Measurements from ENCODE around the gene MATN1.

MATN1 gene

GRCh38 chr1:30730346-30731108, 7.1 kb upstream of the MATN1 start:
- DNase-seq, result no peak

- no peak for DNase-seq
These were observed 6.5 kb upstream of the MATN1 start for GRCh38 chr1:30729901-30730300.

- DNase-seq, result no peak
These were observed 5.7 kb upstream of the MATN1 start for GRCh38 chr1:30728832-30729638.

GRCh38 chr1:30728340-30728739, 5.0 kb upstream of the MATN1 start:
- DNase-seq, result no peak

GRCh38 chr1:30727824-30728223, 4.4 kb upstream of the MATN1 start:
- no peak for DNase-seq

GRCh38 chr1:30726773-30727684, 3.6 kb upstream of the MATN1 start:
- DNase-seq, result no peak

GRCh38 chr1:30726236-30726635, 2.9 kb upstream of the MATN1 start:
- DNase-seq, result no peak

- DNase-seq, result no peak
These were observed 2.2 kb upstream of the MATN1 start for GRCh38 chr1:30725450-30726095.

GRCh38 chr1:30724655-30725421, 1.5 kb upstream of the MATN1 start:
- no peak for DNase-seq

GRCh38 chr1:30724175-30724574, 790 bp upstream of the MATN1 start:
- DNase-seq, result no peak

GRCh38 chr1:30721812-30722537, 1.4 kb downstream of the MATN1 start:
- no peak for DNase-seq

GRCh38 chr1:30721341-30721793, 2.0 kb downstream of the MATN1 start:
- DNase-seq, result no peak

- no peak for DNase-seq
These were observed 2.8 kb downstream of the MATN1 start for GRCh38 chr1:30720271-30721223.

- no peak for DNase-seq
These were observed 3.7 kb downstream of the MATN1 start for GRCh38 chr1:30719406-30720270.

- peak; percentile 84 for DNase-seq
These were observed 4.6 kb downstream of the MATN1 start for GRCh38 chr1:30718636-30719405.

- peak; percentile 100 for DNase-seq
These were observed 5.2 kb downstream of the MATN1 start for GRCh38 chr1:30718091-30718635.

- DNase-seq, result no peak
These were observed 6.7 kb downstream of the MATN1 start for GRCh38 chr1:30716646-30717045.

GRCh38 chr1:30715886-30716285, 7.5 kb downstream of the MATN1 start:
- DNase-seq, result no peak

Measured in activated naive CD4-positive, alpha-beta T cell treated with Interleukin-2 at 50 U/mL for 16 hours (primary cell).